Esophagus muscularis mucosa (tissue), 4 donors: ENCODE data around the gene TBCD. TPM values are rescaled to one million over a fixed set of nuclear protein-coding genes. Genes with fewer than 3 reads are reported as not detected.

ENCODE experiments used
- DNase-seq: peaks from one replicate; pipeline ENCODE4 v3.0.0-alpha.2; 2017; ENCODE audit errors: extremely low spot score
- H3K27ac ChIP-seq, 4 donors: fragments of 200-600 bp; sonication (generic); replicated peaks in 1 of 4; 1 replicate in 3 of 4; 2 replicates in 1 of 4; pipeline ENCODE4 v1.5.1; 2016 to 2019; ENCODE audit warnings: mild to moderate bottlenecking in 1 of 4
- H3K27me3 ChIP-seq, 4 donors: fragments of 200-600 bp; sonication (generic); one replicate each; pipeline versions ENCODE4 v1.5.1 to v1.6.0; 2016 to 2019
- H3K36me3 ChIP-seq, 4 donors: fragments of 200-600 bp; sonication (generic); one replicate each; pipeline ENCODE4 v1.5.1; 2016 to 2019
- H3K4me1 ChIP-seq, 4 donors: fragments of 200-600 bp; sonication (generic); one replicate each; pipeline ENCODE4 v1.5.1; 2016 to 2019
- H3K4me3 ChIP-seq, 4 donors: fragments of 200-600 bp; sonication (generic); 1 replicate in 2 of 4; 2 replicates in 2 of 4; pipeline ENCODE4 v1.5.1; 2016 to 2019; ENCODE audit warnings: mild to moderate bottlenecking in 4 of 4, moderate library complexity in 1 of 4
- H3K9me3 ChIP-seq, 4 donors: fragments of 200-600 bp; sonication (generic); 1 replicate in 3 of 4; 2 replicates in 1 of 4; pipeline ENCODE4 v1.5.1; 2016 to 2019
- CTCF ChIP-seq, 3 experiments: fragments of 200-600 bp in 2 of 3; fragments of 450-650 bp in 1 of 3; sonication (generic) in 2 of 3; IDR thresholded peaks; one replicate each; pipeline ENCODE4 v1.5.1; 2017 to 2019; ENCODE audit warnings: antibody characterized with exemption in 3 of 3, mild to moderate bottlenecking in 2 of 3, moderate library complexity in 1 of 3
- EP300 ChIP-seq: sonication (generic); formaldehyde crosslinking; IDR thresholded peaks from one replicate; pipeline ENCODE4 v1.6.1; 2017; ENCODE audit warnings: antibody characterized with exemption
- POLR2A ChIP-seq: fragments of 450-650 bp; IDR thresholded peaks from one replicate; pipeline ENCODE4 v1.6.1; 2017; ENCODE audit warnings: antibody characterized with exemption, moderate library complexity, mild to moderate bottlenecking, low read depth
- POLR2AphosphoS5 ChIP-seq, 2 donors: sonication (generic); formaldehyde crosslinking; IDR thresholded peaks; one replicate each; pipeline ENCODE4 v1.6.1; 2017; ENCODE audit warnings: antibody characterized with exemption in 2 of 2
- WGBS: methylation state at CpG from one replicate; pipeline ENCODE4 v1.1.5; 2018; 5-methylcytosine and 5-hydroxymethylcytosine counted together
- intact Hi-C: fragments of 100-400 bp; cut with DNase I; formaldehyde crosslinking; loops from one replicate; pipeline ENCODE4 v1.15.1; 2023
- total RNA-seq, 4 donors: library from RNA; depleted of rRNA; stranded (reverse); fragments of >200 nt; gene quantifications; one replicate each; pipeline versions ENCODE4 v1.1.0 to v1.2.1, GENCODE V29; 2016

TBCD gene
- total RNA-seq, 4 donors from 2014 or later, result 38.1 to 56.7 (median 53.6) TPM

- Histone ChIP-seq H3K27me3 (no peaks in the 10 kb centered on the region), H3K4me1 (peaks cover 27 to 48% (median 29%) of the 10 kb centered on the region in 4 donors), H3K27ac (peak overlapping the region in 2 of 4 donors; percentile 26 to 34), H3K4me3 (peak overlapping the region in 1 of 4 donors; percentile 14), H3K9me3 (no peaks in the 10 kb centered on the region), H3K36me3 (peaks cover 0 to 53% (median 33%) of the 10 kb centered on the region in 4 donors)
- TF ChIP-seq EP300, result no peak
- TF ChIP-seq CTCF (IDR thresholded peaks at IDR 0.05), result no peak
- WGBS, result 72% methylated on average over 17 of the region's 17 CpGs
- intact Hi-C loops, result no loop called here
- DNase-seq, result no peak
Measured at GRCh38 chr17:82802075-82802780, 50.4 kb downstream of the TBCD start.

- H3K9me3 ChIP-seq, result no peaks in the 10 kb centered on the region
- no peak overlapping the region for H3K4me3 ChIP-seq
- no peak overlapping the region for H3K27ac ChIP-seq
- intact Hi-C loops, result no loop called here
- H3K36me3 ChIP-seq, result peaks cover 0 to 60% (median 42%) of the 10 kb centered on the region in 4 donors
- H3K4me1 ChIP-seq, result peaks cover 34 to 48% (median 36%) of the 10 kb centered on the region in 4 donors
- no peak for DNase-seq
- WGBS, result 100% methylated on average over 7 of the region's 9 CpGs
- H3K27me3 ChIP-seq, result no peaks in the 10 kb centered on the region
- TF ChIP-seq EP300 (no peak), CTCF (IDR thresholded peaks at IDR 0.05) (no peak), POLR2AphosphoS5 (IDR thresholded peaks at IDR 0.05) (no peak), POLR2A (no peak)
Measured at GRCh38 chr17:82803185-82803584, 51.3 kb downstream of the TBCD start.

- Histone ChIP-seq H3K4me1 (peaks cover 34 to 48% (median 36%) of the 10 kb centered on the region in 4 donors), H3K27me3 (no peaks in the 10 kb centered on the region), H3K36me3 (peaks cover 0 to 55% (median 40%) of the 10 kb centered on the region in 4 donors), H3K4me3 (no peak overlapping the region), H3K27ac (peak overlapping the region in 2 of 4 donors; percentile 77 to 80), H3K9me3 (no peaks in the 10 kb centered on the region)
- 89% methylated on average over 10 of the region's 15 CpGs for WGBS
- intact Hi-C loops, result no loop called here
- DNase-seq, result no peak
- TF ChIP-seq EP300 (no peak), POLR2A (no peak), CTCF (IDR thresholded peaks at IDR 0.05) (no peak), POLR2AphosphoS5 (IDR thresholded peaks at IDR 0.05) (no peak)
Measured at GRCh38 chr17:82803606-82804005, 51.7 kb downstream of the TBCD start.

- H3K4me1 ChIP-seq, result peaks cover 34 to 53% (median 41%) of the 10 kb centered on the region in 4 donors
- H3K9me3 ChIP-seq, result no peaks in the 10 kb centered on the region
- 71% methylated on average over 13 of the region's 27 CpGs for WGBS
- no peak overlapping the region for H3K4me3 ChIP-seq
- intact Hi-C loops, result no loop called here
- peaks cover 0 to 52% (median 38%) of the 10 kb centered on the region in 4 donors for H3K36me3 ChIP-seq
- no peaks in the 10 kb centered on the region for H3K27me3 ChIP-seq
- TF ChIP-seq POLR2AphosphoS5 (IDR thresholded peaks at IDR 0.05) (peak; percentile 68 to 87), POLR2A (no peak)
- DNase-seq, result peak; percentile 93
- peak overlapping the region; percentile 73 to 80 (median 76) for H3K27ac ChIP-seq
Measured at GRCh38 chr17:82804442-82805191, 52.8 kb downstream of the TBCD start.

GRCh38 chr17:82805254-82805653 is 53.4 kb downstream of the TBCD start:
- no peaks in the 10 kb centered on the region for H3K27me3 ChIP-seq
- TF ChIP-seq EP300, result no peak
- TF ChIP-seq CTCF (IDR thresholded peaks at IDR 0.05), result no peak
- no peak for TF ChIP-seq POLR2AphosphoS5 (IDR thresholded peaks at IDR 0.05)
- no peak for TF ChIP-seq POLR2A
- H3K36me3 ChIP-seq, result peaks cover 0 to 52% (median 36%) of the 10 kb centered on the region in 4 donors
- no peak overlapping the region for H3K4me3 ChIP-seq
- 93% methylated on average over 8 of the region's 13 CpGs for WGBS
- intact Hi-C loops, result no loop called here
- H3K27ac ChIP-seq, result peak overlapping the region; percentile 73 to 80 (median 75)
- peaks cover 34 to 53% (median 46%) of the 10 kb centered on the region in 4 donors for H3K4me1 ChIP-seq
- no peak for DNase-seq
- no peaks in the 10 kb centered on the region for H3K9me3 ChIP-seq
